RWPE2 (cell line): Measurements from ENCODE around the gene PLEKHG2.

ENCODE experiments used
- ATAC-seq: fragments of 200-7000 bp; cut with Tn5 transposase; 3 replicates; pipeline ENCODE4 v1.9.1; 2021; ENCODE audit warnings: low read depth
- DNase-seq: peaks from one replicate; pipeline ENCODE4 v3.0.0-alpha.2; 2020; ENCODE audit warnings: low spot score
- H3K27ac ChIP-seq: fragments of 450-650 bp; 2 replicates; pipeline ENCODE4 v1.5.1; 2017; ENCODE audit warnings: mild to moderate bottlenecking; ENCODE audit not compliant: poor library complexity, severe bottlenecking
- H3K27me3 ChIP-seq: fragments of 250-450 bp; sonication (Bioruptor Pico); 2 replicates; pipeline ENCODE4 v1.5.1; 2021; ENCODE audit warnings: mild to moderate bottlenecking, moderate library complexity; ENCODE audit not compliant: insufficient read depth, poor library complexity, severe bottlenecking
- H3K36me3 ChIP-seq: fragments of 250-450 bp; sonication (Bioruptor Pico); 2 replicates; pipeline ENCODE4 v1.5.1; 2020; ENCODE audit warnings: low read depth, mild to moderate bottlenecking, moderate library complexity
- H3K4me1 ChIP-seq: fragments of 250-450 bp; sonication (Bioruptor Pico); 2 replicates; pipeline ENCODE4 v1.5.1; 2021; ENCODE audit warnings: mild to moderate bottlenecking, moderate library complexity; ENCODE audit not compliant: insufficient read depth, poor library complexity, severe bottlenecking
- H3K4me3 ChIP-seq: fragments of 250-450 bp; sonication (Bioruptor Pico); 2 replicates; pipeline ENCODE4 v1.5.1; 2021; ENCODE audit warnings: mild to moderate bottlenecking, moderate library complexity; ENCODE audit not compliant: severe bottlenecking
- H3K9me3 ChIP-seq: fragments of 250-450 bp; sonication (Bioruptor Pico); 2 replicates; pipeline ENCODE4 v1.5.1; 2021; ENCODE audit warnings: mild to moderate bottlenecking, moderate library complexity; ENCODE audit not compliant: severe bottlenecking
- CTCF ChIP-seq: fragments of 450-650 bp; IDR thresholded peaks from one replicate; pipeline ENCODE4 v1.5.1; 2017; ENCODE audit warnings: mild to moderate bottlenecking, moderate library complexity; ENCODE audit not compliant: poor library complexity, severe bottlenecking

PLEKHG2 gene

GRCh38 chr19:39369200-39369599 lies 43.3 kb upstream of the PLEKHG2 start:
- Histone ChIP-seq H3K27me3 (no peaks in the 10 kb centered on the region), H3K4me1 (no peaks in the 10 kb centered on the region), H3K27ac (no peak overlapping the region), H3K4me3 (no peak overlapping the region), H3K36me3 (peaks cover 37% of the 10 kb centered on the region), H3K9me3 (no peaks in the 10 kb centered on the region)
- TF ChIP-seq CTCF, result no peak
- no peak for ATAC-seq
- DNase-seq, result no peak

DNA sequence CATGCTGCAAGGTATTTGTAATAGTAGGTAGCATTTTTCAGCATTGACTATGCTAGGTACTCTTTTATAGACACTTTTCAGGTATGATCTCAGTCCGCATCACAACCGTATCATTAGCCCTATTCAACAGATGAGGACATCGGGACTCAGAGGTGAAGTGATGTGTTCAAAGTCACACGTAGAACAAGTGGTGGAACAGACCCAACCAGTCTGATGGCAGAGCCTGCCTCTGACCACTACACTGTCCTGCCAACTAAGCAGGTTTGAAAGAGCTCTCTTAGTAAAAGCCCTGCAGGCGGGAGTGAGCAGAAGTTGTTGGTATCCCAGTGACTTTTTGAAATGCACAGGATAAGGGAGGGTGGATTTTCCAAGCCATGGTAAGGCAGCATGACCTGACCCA lies 41.7 kb upstream of the PLEKHG2 start:
- H3K4me1 ChIP-seq, result no peaks in the 10 kb centered on the region
- TF ChIP-seq CTCF, result no peak
- H3K36me3 ChIP-seq, result peaks cover 50% of the 10 kb centered on the region
- H3K9me3 ChIP-seq, result no peaks in the 10 kb centered on the region
- ATAC-seq, result no peak
- H3K27ac ChIP-seq, result no peak overlapping the region
- no peaks in the 10 kb centered on the region for H3K27me3 ChIP-seq
- DNase-seq, result no peak
- no peak overlapping the region for H3K4me3 ChIP-seq

DNA sequence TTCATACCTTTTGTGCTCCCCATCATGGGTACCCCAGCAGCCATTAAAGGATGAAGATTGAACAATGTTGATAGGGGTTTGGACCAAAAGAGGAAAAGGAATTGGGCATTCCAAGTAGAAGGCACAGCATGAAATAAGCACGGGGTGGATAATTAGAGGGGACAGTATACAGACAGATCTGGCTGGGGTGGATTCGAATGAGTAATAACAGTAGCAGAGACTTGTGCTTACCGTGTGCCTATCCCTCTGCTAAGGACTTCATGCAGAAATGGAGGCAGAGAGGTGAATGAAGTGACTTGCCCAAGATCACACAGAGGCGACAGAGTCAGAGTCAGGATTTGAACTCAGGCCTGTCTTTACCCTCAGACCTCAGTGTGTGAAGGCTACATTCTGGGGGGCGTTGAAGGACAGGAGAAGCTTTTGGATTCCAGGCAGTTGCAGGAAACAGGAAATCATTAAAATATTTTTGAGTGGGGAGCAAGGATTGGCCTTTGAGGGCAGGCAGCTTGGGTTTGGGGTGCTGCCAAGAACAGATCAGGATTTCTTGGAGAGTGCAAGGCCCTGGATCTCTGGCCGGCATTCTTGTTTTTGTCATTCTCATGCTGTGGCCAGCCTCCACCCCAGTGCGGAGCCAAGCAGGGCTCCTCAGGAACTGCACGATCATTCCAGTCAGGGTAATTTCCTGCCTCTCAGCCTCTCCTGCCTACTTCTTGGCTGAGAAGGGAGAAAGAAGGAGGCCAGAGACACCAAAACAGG lies 40.2 kb upstream of the PLEKHG2 start:
- DNase-seq, result no peak
- no peak overlapping the region for H3K4me3 ChIP-seq
- no peaks in the 10 kb centered on the region for H3K27me3 ChIP-seq
- no peak for TF ChIP-seq CTCF
- peaks cover 61% of the 10 kb centered on the region for H3K36me3 ChIP-seq
- H3K4me1 ChIP-seq, result no peaks in the 10 kb centered on the region
- H3K27ac ChIP-seq, result peak overlapping the region; percentile 9
- no peak for ATAC-seq
- no peaks in the 10 kb centered on the region for H3K9me3 ChIP-seq

- DNase-seq, result no peak
- Histone ChIP-seq H3K27me3 (no peaks in the 10 kb centered on the region), H3K9me3 (no peaks in the 10 kb centered on the region), H3K4me3 (no peak overlapping the region), H3K36me3 (peaks cover 68% of the 10 kb centered on the region), H3K4me1 (no peaks in the 10 kb centered on the region), H3K27ac (peak overlapping the region; percentile 9)
- no peak for TF ChIP-seq CTCF
- ATAC-seq, result no peak
Observed at GRCh38 chr19:39372941-39373340, 39.5 kb upstream of the PLEKHG2 start.

GRCh38 chr19:39375929-39376328 lies 36.5 kb upstream of the PLEKHG2 start:
- no peaks in the 10 kb centered on the region for H3K9me3 ChIP-seq
- no peak overlapping the region for H3K27ac ChIP-seq
- peaks cover 78% of the 10 kb centered on the region for H3K36me3 ChIP-seq
- no peaks in the 10 kb centered on the region for H3K27me3 ChIP-seq
- no peak overlapping the region for H3K4me3 ChIP-seq
- no peak for ATAC-seq
- DNase-seq, result no peak
- H3K4me1 ChIP-seq, result no peaks in the 10 kb centered on the region
- no peak for TF ChIP-seq CTCF
